HepG2 (cell line): ENCODE measurements around the gene MRPL9. TPM values are rescaled to one million over a fixed set of nuclear protein-coding genes. Genes with fewer than 3 reads are reported as not detected.

Source experiments
- ATAC-seq: fragments of 200-7000 bp; cut with Tn5 transposase; 3 replicates; pipeline ENCODE4 v1.9.1; 2020; ENCODE audit warnings: mild to moderate bottlenecking, moderate library complexity
- BruUV-seq: library from RNA; stranded (reverse); fragments of 400-500 nt; replicated peaks from 2 replicates; lab custom pipeline; 2021; lab: Mats Ljungman, UMichigan
- CTCF ChIA-PET: fragments of 300-600 bp; formaldehyde crosslinking; extraction: SDS; loops from one replicate; lab custom pipeline; 2021; ENCODE audit warnings: low total read pairs, inconsistent platforms, low intra/inter-chr PET ratio; lab: Yijun Ruan, JAX
- POLR2A ChIA-PET: fragments of 350-600 bp; sonication (Branson Sonifier 250); formaldehyde crosslinking; loops from one replicate; lab custom pipeline; 2020; ENCODE audit warnings: antibody characterized with exemption, inconsistent platforms; lab: Yijun Ruan, JAX
- DNase-seq: peaks from one replicate; pipeline ENCODE4 v3.0.0-alpha.2; 2015; ENCODE audit warnings: low spot score
- FAIRE-seq: peaks from 3 replicates; lab custom pipeline; 2011; peaks lifted over from hg19 to GRCh38; lab: Jason Lieb, UNC
- H2AFZ ChIP-seq: one replicate; pipeline ENCODE4 v1.6.1; 2011; ENCODE audit warnings: low read length, inconsistent platforms
- H3K27ac ChIP-seq: fragments of 300-600 bp; 3 replicates; pipeline ENCODE4 v1.8.0; 2011; ENCODE audit warnings: mixed run types, mild to moderate bottlenecking, mixed read lengths, low read length, inconsistent platforms; ENCODE audit not compliant: insufficient read depth; ENCODE audit errors: extremely low read length
- H3K27me3 ChIP-seq, 2 experiments: fragments of 200-600 bp in 1 of 2; 2 replicates in 1 of 2; 3 replicates in 1 of 2; pipeline versions ENCODE4 v1.6.0 to v1.8.0; 2011; ENCODE audit warnings: low read length in 2 of 2, mild to moderate bottlenecking in 2 of 2, moderate library complexity in 2 of 2, inconsistent platforms in 1 of 2; ENCODE audit not compliant: insufficient read depth in 2 of 2, control insufficient read depth in 1 of 2
- H3K36me3 ChIP-seq, 2 experiments: fragments of 200-600 bp in 1 of 2; replicated peaks in 1 of 2; 2 replicates in 1 of 2; 3 replicates in 1 of 2; pipeline versions ENCODE4 v1.5.1 to v1.8.0; 2011; ENCODE audit warnings: low read length in 2 of 2, inconsistent platforms in 1 of 2; ENCODE audit not compliant: insufficient read depth in 2 of 2, control insufficient read depth in 1 of 2
- H3K4me1 ChIP-seq: 2 replicates; pipeline ENCODE4 v1.5.1; 2012; ENCODE audit warnings: low read length, inconsistent platforms; ENCODE audit not compliant: insufficient read depth
- H3K4me2 ChIP-seq: 2 replicates; pipeline ENCODE4 v1.6.0; 2011; ENCODE audit warnings: low read depth, low read length, inconsistent platforms
- H3K4me3 ChIP-seq, 3 experiments: fragments of 200-600 bp in 1 of 3; sonication (generic), shearing (Covaris generic) in 1 of 3; replicated peaks in 1 of 3; 2 replicates each; pipeline ENCODE4 v1.5.1; 2011 to 2016; ENCODE audit warnings: low read length in 3 of 3, inconsistent platforms in 2 of 3, low read depth in 2 of 3, mild to moderate bottlenecking in 2 of 3, control low read depth in 1 of 3, mixed read lengths in 1 of 3; ENCODE audit not compliant: insufficient read depth in 1 of 3
- H3K79me2 ChIP-seq: one replicate; pipeline ENCODE4 v1.6.1; 2011; ENCODE audit warnings: low read length, inconsistent platforms; ENCODE audit not compliant: insufficient read depth
- H3K9ac ChIP-seq: 2 replicates; pipeline ENCODE4 v1.6.0; 2011; ENCODE audit warnings: mild to moderate bottlenecking, low read depth, low read length, inconsistent platforms; ENCODE audit not compliant: insufficient read depth
- H3K9me3 ChIP-seq: 2 replicates; pipeline ENCODE4 v1.5.1; 2012; ENCODE audit warnings: mild to moderate bottlenecking, low read length
- H4K20me1 ChIP-seq: 2 replicates; pipeline ENCODE4 v1.6.0; 2011; ENCODE audit warnings: inconsistent platforms, mild to moderate bottlenecking, low read length, moderate library complexity; ENCODE audit not compliant: insufficient read depth
- HNF4G ChIP-seq, 2 experiments: sonication (generic) in 1 of 2; formaldehyde crosslinking in 1 of 2; IDR thresholded peaks; 2 replicates each; pipeline versions ENCODE4 v1.4.0 to v1.6.1; 2011 to 2020; ENCODE audit warnings: borderline replicate concordance in 2 of 2, low read depth in 2 of 2, mild to moderate bottlenecking in 2 of 2, low read length in 1 of 2, missing genetic modification reagents in 1 of 2, moderate library complexity in 1 of 2
- KDM6A ChIP-seq: IDR thresholded peaks from 2 replicates; pipeline ENCODE4 v1.6.1; 2016; ENCODE audit warnings: low read depth
- MAZ ChIP-seq, 2 experiments: sonication (generic) in 1 of 2; formaldehyde crosslinking in 1 of 2; IDR thresholded peaks; 2 replicates each; pipeline versions ENCODE4 v1.5.0 to v1.6.1; 2012 to 2020; ENCODE audit warnings: low read depth in 2 of 2, mild to moderate bottlenecking in 2 of 2, borderline replicate concordance in 1 of 2, improper control_type of control experiment in 1 of 2, low read length in 1 of 2, missing genetic modification reagents in 1 of 2, moderate library complexity in 1 of 2
- NFRKB ChIP-seq: fragments of 450-650 bp; IDR thresholded peaks from 2 replicates; pipeline ENCODE4 v1.6.1; 2017
- NR2F1 ChIP-seq, 2 experiments: fragments of 450-650 bp in 1 of 2; formaldehyde crosslinking in 1 of 2; IDR thresholded peaks; 2 replicates each; pipeline versions ENCODE4 v1.5.0 to v1.6.1; 2016 to 2020; ENCODE audit warnings: mild to moderate bottlenecking in 1 of 2, missing compliant biosample characterization in 1 of 2, missing genetic modification reagents in 1 of 2, moderate library complexity in 1 of 2
- NR2F6 ChIP-seq, 2 experiments: IDR thresholded peaks; 2 replicates each; pipeline ENCODE4 v1.6.1; 2016; ENCODE audit warnings: antibody characterized with exemption in 1 of 2, mild to moderate bottlenecking in 1 of 2
- PAXIP1 ChIP-seq: sonication (generic); formaldehyde crosslinking; conservative IDR thresholded peaks from 2 replicates; pipeline ENCODE4 v1.4.0; 2020; ENCODE audit warnings: mild to moderate bottlenecking, missing genetic modification reagents, moderate library complexity
- PHF21A ChIP-seq: sonication (generic); formaldehyde crosslinking; IDR thresholded peaks from 2 replicates; pipeline ENCODE4 v1.5.0; 2020; ENCODE audit warnings: mild to moderate bottlenecking, missing genetic modification reagents
- SMC3 ChIP-seq: IDR thresholded peaks from 2 replicates; pipeline ENCODE4 v1.6.1; 2011; ENCODE audit warnings: low read length, improper control_type of control experiment
- SRSF9 ChIP-seq: fragments of 200-400 bp; formaldehyde crosslinking; IDR thresholded peaks from 2 replicates; pipeline ENCODE4 v1.6.1; 2018; ENCODE audit warnings: borderline replicate concordance, mild to moderate bottlenecking, low read depth, low read length; ENCODE audit not compliant: insufficient read depth, poor library complexity, severe bottlenecking
- ZBTB7B ChIP-seq: sonication (generic); formaldehyde crosslinking; IDR thresholded peaks from 2 replicates; pipeline ENCODE4 v1.4.0; 2020; ENCODE audit warnings: missing genetic modification reagents
- ZGPAT ChIP-seq: IDR thresholded peaks from 2 replicates; pipeline ENCODE4 v1.6.1; 2016; ENCODE audit warnings: mild to moderate bottlenecking
- ZMYM4 ChIP-seq: sonication (generic); formaldehyde crosslinking; IDR thresholded peaks from 2 replicates; pipeline ENCODE4 v1.8.1; 2023; ENCODE audit warnings: mild to moderate bottlenecking, missing genetic modification reagents
- WGBS: methylation state at CpG from one replicate; pipeline ENCODE4 v1.1.6; 2017; ENCODE audit warnings: low lambda C conversion rate; 5-methylcytosine and 5-hydroxymethylcytosine counted together
- in situ Hi-C: cut with HindIII; loops from 2 replicates; pipeline ENCODE4 v1.10.0; 2017; ENCODE audit warnings: low pct_unique_long_range_greater_than_20kb; ENCODE audit not compliant: extremely low pct_ligation_motif_present
- intact Hi-C: fragments of 100-400 bp; cut with micrococcal nuclease; formaldehyde crosslinking; loops from one replicate; pipeline ENCODE4 v1.10.0; 2022; ENCODE audit not compliant: unreplicated experiment
- polyA plus RNA-seq, 8 experiments: library from polyadenylated mRNA; depleted of rRNA in 3 of 8; stranded (reverse) in 7 of 8; unstranded in 1 of 8; fragments of >200 nt; fragmentation: Illumina TruSeq in 4 of 8; extraction: Trizol in 4 of 8; gene quantifications; 2 replicates each; pipeline versions ENCODE4 v1.2.1 to v1.2.3, GENCODE V29; 2011 to 2016; ENCODE audit warnings: low read depth in 4 of 8, missing spikeins in 1 of 8, mixed read lengths in 1 of 8; ENCODE audit not compliant: insufficient read depth in 1 of 8
- total RNA-seq, 5 experiments: library from RNA; depleted of rRNA; stranded (reverse); fragments of >200 nt; fragmentation: Illumina TruSeq; extraction: Trizol; gene quantifications; 2 replicates each; pipeline ENCODE4 v1.2.3, GENCODE V29; 2016; ENCODE audit warnings: low read depth in 1 of 5
- TF ChIP-seq, protein P1 (sequence below): sonication (generic); formaldehyde crosslinking; IDR thresholded peaks from 2 replicates; pipeline ENCODE4 v1.8.0; 2022; ENCODE audit warnings: mild to moderate bottlenecking, missing genetic modification reagents, moderate library complexity

Gene MRPL9
- total and polyA plus RNA-seq, 2 of the 13 experiments (the other 11 are each of a cell fraction or from before 2014, with no cell fraction given): 72.1 to 107 TPM

DNA sequence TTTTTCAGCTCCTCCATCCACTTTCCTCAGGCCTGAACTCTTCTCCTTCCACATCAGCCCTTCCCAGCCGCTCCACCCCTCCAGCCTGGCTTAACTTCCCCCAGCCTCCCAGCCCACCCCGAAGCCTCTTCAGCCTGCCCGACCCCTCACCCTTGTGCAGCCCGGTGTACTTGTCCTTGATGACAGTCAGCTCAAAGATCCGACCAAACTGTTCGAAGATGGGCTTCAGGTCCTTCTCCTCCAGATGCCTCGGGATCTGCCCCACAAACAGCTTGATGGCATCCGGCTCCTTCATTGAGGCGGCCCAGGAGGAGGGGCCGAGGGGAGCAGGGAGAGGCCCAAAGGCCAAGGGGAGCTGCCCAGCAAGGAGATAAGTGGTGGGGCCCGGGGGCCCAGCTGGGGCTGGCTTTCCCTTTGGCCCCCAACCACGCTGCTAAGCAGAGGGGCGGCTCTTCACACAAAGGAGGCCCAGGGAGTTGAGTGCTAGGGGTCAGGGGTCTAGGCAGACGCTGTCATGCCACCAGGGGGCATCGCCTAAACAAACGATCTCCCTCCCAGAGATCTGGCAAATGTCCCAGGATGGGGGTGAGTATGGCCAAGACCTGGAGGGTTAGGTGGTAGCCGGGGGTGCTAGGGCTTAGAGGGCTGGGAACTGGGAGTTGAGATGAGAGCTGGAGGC is 47.4 kb downstream of the MRPL9 start:
- FAIRE-seq: no peak
- in situ Hi-C loops: loop anchor here (10.0 kb wide), 1 partner anchor 119 kb away; the partner anchor contains the start of genes C2CD4D and RORC
- TF ChIP-seq MAZ (IDR thresholded peaks at IDR 0.05; ENCODE audit: borderline replicate concordance, low read depth, low read length): no peak
- TF ChIP-seq MAZ (CRISPR knock-in tag; IDR thresholded peaks at IDR 0.05; ENCODE audit: low read depth): 0 out of 2 replicates have a peak, but pooled peaks have one; percentile 33
- TF ChIP-seq PAXIP1: peak; percentile 34
- 0 out of 2 replicates have a peak, but pooled peaks have one; percentile 35 for TF ChIP-seq ZBTB7B (CRISPR knock-in tag)
- no peak for TF ChIP-seq NFRKB
- no peak for TF ChIP-seq KDM6A
- peak in 1 of 2 experiments; percentile 36; a peak in 1 of 4 replicates for TF ChIP-seq NR2F1 (CRISPR knock-in tag; IDR thresholded peaks at IDR 0.05)
- TF ChIP-seq NR2F6 (IDR thresholded peaks at IDR 0.05): peak; percentile 57
- TF ChIP-seq NR2F6 (CRISPR knock-in tag; IDR thresholded peaks at IDR 0.05): peak; percentile 59; the same call in 1 of the 2 replicates
- TF ChIP-seq SMC3: peak; percentile 23; the same call in 1 of the 2 replicates
- TF ChIP-seq SRSF9: no peak
- TF ChIP-seq ZMYM4: 0 out of 2 replicates have a peak, but pooled peaks have one; percentile 13
- no peak for TF ChIP-seq PHF21A (CRISPR knock-in tag)
- no peak for TF ChIP-seq ZGPAT (CRISPR knock-in tag)
- TF ChIP-seq HNF4G (IDR thresholded peaks at IDR 0.05; ENCODE audit: borderline replicate concordance, low read depth, low read length): no peak
- TF ChIP-seq HNF4G (CRISPR knock-in tag; IDR thresholded peaks at IDR 0.05; ENCODE audit: borderline replicate concordance, low read depth): no peak
- TF ChIP-seq, protein P1, sequence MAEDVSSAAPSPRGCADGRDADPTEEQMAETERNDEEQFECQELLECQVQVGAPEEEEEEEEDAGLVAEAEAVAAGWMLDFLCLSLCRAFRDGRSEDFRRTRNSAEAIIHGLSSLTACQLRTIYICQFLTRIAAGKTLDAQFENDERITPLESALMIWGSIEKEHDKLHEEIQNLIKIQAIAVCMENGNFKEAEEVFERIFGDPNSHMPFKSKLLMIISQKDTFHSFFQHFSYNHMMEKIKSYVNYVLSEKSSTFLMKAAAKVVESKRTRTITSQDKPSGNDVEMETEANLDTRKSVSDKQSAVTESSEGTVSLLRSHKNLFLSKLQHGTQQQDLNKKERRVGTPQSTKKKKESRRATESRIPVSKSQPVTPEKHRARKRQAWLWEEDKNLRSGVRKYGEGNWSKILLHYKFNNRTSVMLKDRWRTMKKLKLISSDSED (CRISPR knock-in tag): no peak

More for the DNA sequence above, 47.4 kb downstream of the MRPL9 start:
- POLR2A ChIA-PET: no interaction called here
- H3K79me2 ChIP-seq: no peaks in the 10 kb centered on the region
- H2AFZ ChIP-seq: no peak overlapping the region
- H3K27ac ChIP-seq: no peak overlapping the region
- peak overlapping the region; percentile 56 for H3K4me2 ChIP-seq
- BruUV-seq: no TSS peak
- peaks cover 55% of the 10 kb centered on the region for H3K4me1 ChIP-seq
- intact Hi-C loops: no loop called here
- ATAC-seq (peak; percentile 68), DNase-seq (peak; percentile 55)
- no peaks in the 10 kb centered on the region for H3K9me3 ChIP-seq
- CTCF ChIA-PET: interaction anchor here (1.1 kb wide), 1 partner anchor 19 kb away, joined by 7 read pairs; no protein-coding TSS in a partner anchor
- H3K4me3 ChIP-seq: peak overlapping the region in 1 of 3 experiments; percentile 36; a peak in 1 of 6 replicates
- no peak overlapping the region for H3K9ac ChIP-seq
- no peaks in the 10 kb centered on the region for H4K20me1 ChIP-seq
- WGBS: 10% methylated on average over 13 of the region's 17 CpGs
- H3K36me3 ChIP-seq: no peaks in the 10 kb centered on the region
- H3K27me3 ChIP-seq: peaks cover 3 to 36% of the 10 kb centered on the region in 2 experiments
